ENCODE data around the gene PPIP5K1. TPM values are rescaled to one million over a fixed set of nuclear protein-coding genes. Genes with fewer than 3 reads are reported as not detected.

Gene PPIP5K1
- total RNA-seq, 2 experiments from 2014 or later, result 67.5 to 89.8 TPM

GRCh38 chr15:43493703-43494472 lies 96.1 kb downstream of the PPIP5K1 start:
- no TSS peak for BruUV-seq (replicated peaks)
- no peaks in the 10 kb centered on the region for H4K20me1 ChIP-seq (ENCODE audit: insufficient read depth, low read length)
- no peak for TF ChIP-seq EZH2phosphoT487 (IDR thresholded peaks at IDR 0.05; ENCODE audit: borderline replicate concordance, low read depth, low read length)
- TF ChIP-seq, protein P1, sequence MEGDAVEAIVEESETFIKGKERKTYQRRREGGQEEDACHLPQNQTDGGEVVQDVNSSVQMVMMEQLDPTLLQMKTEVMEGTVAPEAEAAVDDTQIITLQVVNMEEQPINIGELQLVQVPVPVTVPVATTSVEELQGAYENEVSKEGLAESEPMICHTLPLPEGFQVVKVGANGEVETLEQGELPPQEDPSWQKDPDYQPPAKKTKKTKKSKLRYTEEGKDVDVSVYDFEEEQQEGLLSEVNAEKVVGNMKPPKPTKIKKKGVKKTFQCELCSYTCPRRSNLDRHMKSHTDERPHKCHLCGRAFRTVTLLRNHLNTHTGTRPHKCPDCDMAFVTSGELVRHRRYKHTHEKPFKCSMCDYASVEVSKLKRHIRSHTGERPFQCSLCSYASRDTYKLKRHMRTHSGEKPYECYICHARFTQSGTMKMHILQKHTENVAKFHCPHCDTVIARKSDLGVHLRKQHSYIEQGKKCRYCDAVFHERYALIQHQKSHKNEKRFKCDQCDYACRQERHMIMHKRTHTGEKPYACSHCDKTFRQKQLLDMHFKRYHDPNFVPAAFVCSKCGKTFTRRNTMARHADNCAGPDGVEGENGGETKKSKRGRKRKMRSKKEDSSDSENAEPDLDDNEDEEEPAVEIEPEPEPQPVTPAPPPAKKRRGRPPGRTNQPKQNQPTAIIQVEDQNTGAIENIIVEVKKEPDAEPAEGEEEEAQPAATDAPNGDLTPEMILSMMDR (conservative IDR thresholded peaks at IDR 0.05; ENCODE audit: low read length), result no peak
- POLR2A ChIA-PET, result interaction anchor here (0.9 to 3.0 kb wide), 2 partner anchors 17 to 37 kb away, joined by 4 to 14 read pairs; no protein-coding TSS in a partner anchor
- DNase-seq (ENCODE audit: low spot score), result no peak
- H3K4me2 ChIP-seq (ENCODE audit: low read length), result peak overlapping the region; percentile 79
- peak overlapping the region; percentile 79 for H3K4me3 ChIP-seq (ENCODE audit: low read depth, low read length, poor library complexity, severe bottlenecking)
- H3K36me3 ChIP-seq (ENCODE audit: insufficient read depth, low read length), result peaks cover 27% of the 10 kb centered on the region
- H3K4me1 ChIP-seq (ENCODE audit: insufficient read depth, low read length, poor library complexity, severe bottlenecking), result peaks cover 14% of the 10 kb centered on the region
- peak overlapping the region; percentile 95 for H2AFZ ChIP-seq (ENCODE audit: low read length)
- H3K27ac ChIP-seq (ENCODE audit: low read depth, low read length, poor library complexity, severe bottlenecking), result no peak overlapping the region
- H3K9me3 ChIP-seq (ENCODE audit: low read length), result no peaks in the 10 kb centered on the region
- H3K9me2 ChIP-seq (ENCODE audit: insufficient read depth, low read length), result no peaks in the 10 kb centered on the region
- intact Hi-C loops (cut with micrococcal nuclease; ENCODE audit: unreplicated experiment), result no loop called here
- CTCF ChIA-PET (ENCODE audit: unreplicated experiment), result interaction anchor here (1.0 kb wide), 1 partner anchor 16 kb away, joined by 3 read pairs; no protein-coding TSS in a partner anchor
- peaks cover 13% of the 10 kb centered on the region; the same call in 1 of the 2 replicates for H3K79me2 ChIP-seq (ENCODE audit: insufficient read depth, low read depth, low read length)

- Histone ChIP-seq H3K9me2 (ENCODE audit: insufficient read depth, low read length) (no peaks in the 10 kb centered on the region), H4K20me1 (ENCODE audit: insufficient read depth, low read length) (no peaks in the 10 kb centered on the region), H3K4me3 (ENCODE audit: low read depth, low read length, poor library complexity, severe bottlenecking) (peak within 1 kb of the TSS; percentile 79), H3K79me2 (ENCODE audit: insufficient read depth, low read depth, low read length) (peaks cover 13% of the 10 kb centered on the region; the same call in 1 of the 2 replicates), H3K4me2 (ENCODE audit: low read length) (peak within 1 kb of the TSS; percentile 79), H3K4me1 (ENCODE audit: insufficient read depth, low read length, poor library complexity, severe bottlenecking) (peaks cover 14% of the 10 kb centered on the region), H3K27ac (ENCODE audit: low read depth, low read length, poor library complexity, severe bottlenecking) (peak within 1 kb of the TSS; percentile 8), H2AFZ (ENCODE audit: low read length) (peak within 1 kb of the TSS; percentile 95), H3K36me3 (ENCODE audit: insufficient read depth, low read length) (peaks cover 35% of the 10 kb centered on the region), H3K9me3 (ENCODE audit: low read length) (no peaks in the 10 kb centered on the region)
- intact Hi-C loops (cut with micrococcal nuclease; ENCODE audit: unreplicated experiment), result no loop called here
- CTCF ChIA-PET (ENCODE audit: unreplicated experiment), result interaction anchor here (1.0 kb wide), 1 partner anchor 17 kb away, joined by 3 read pairs; no protein-coding TSS in a partner anchor
- peak; percentile 97 for DNase-seq (ENCODE audit: low spot score)
- TF ChIP-seq, protein P1 (conservative IDR thresholded peaks at IDR 0.05; ENCODE audit: low read length), result no peak; the same call in 1 of the 2 replicates
- no peak for TF ChIP-seq EZH2phosphoT487 (IDR thresholded peaks at IDR 0.05; ENCODE audit: borderline replicate concordance, low read depth, low read length)
- POLR2A ChIA-PET, result interaction anchor here (0.6 to 3.0 kb wide), 4 partner anchors 8 to 311 kb away, joined by 3 to 14 read pairs (median 4); no protein-coding TSS in a partner anchor
- no TSS peak for BruUV-seq (replicated peaks)
Measured at GRCh38 chr15:43492673-43493601, 97.1 kb downstream of the PPIP5K1 start, which contains the start of gene TP53BP1. Gene TP53BP1 (minus strand): TSS chr15:43493156. CDS start chr15:43493043, 113 bp downstream.
